GM12875 (cell line): Measurements from ENCODE around the gene RXYLT1.

ENCODE experiments used
- H3K4me3 ChIP-seq: one replicate; pipeline ENCODE4 v1.5.1; 2011; ENCODE audit warnings: low read depth, low read length, control low read depth
- CTCF ChIP-seq: IDR thresholded peaks from 2 replicates; pipeline ENCODE4 v1.5.1; 2011; ENCODE audit warnings: low read depth, mild to moderate bottlenecking, control low read depth, inconsistent platforms, low read length, moderate library complexity, borderline replicate concordance; ENCODE audit not compliant: insufficient read depth

The RXYLT1 gene

DNA sequence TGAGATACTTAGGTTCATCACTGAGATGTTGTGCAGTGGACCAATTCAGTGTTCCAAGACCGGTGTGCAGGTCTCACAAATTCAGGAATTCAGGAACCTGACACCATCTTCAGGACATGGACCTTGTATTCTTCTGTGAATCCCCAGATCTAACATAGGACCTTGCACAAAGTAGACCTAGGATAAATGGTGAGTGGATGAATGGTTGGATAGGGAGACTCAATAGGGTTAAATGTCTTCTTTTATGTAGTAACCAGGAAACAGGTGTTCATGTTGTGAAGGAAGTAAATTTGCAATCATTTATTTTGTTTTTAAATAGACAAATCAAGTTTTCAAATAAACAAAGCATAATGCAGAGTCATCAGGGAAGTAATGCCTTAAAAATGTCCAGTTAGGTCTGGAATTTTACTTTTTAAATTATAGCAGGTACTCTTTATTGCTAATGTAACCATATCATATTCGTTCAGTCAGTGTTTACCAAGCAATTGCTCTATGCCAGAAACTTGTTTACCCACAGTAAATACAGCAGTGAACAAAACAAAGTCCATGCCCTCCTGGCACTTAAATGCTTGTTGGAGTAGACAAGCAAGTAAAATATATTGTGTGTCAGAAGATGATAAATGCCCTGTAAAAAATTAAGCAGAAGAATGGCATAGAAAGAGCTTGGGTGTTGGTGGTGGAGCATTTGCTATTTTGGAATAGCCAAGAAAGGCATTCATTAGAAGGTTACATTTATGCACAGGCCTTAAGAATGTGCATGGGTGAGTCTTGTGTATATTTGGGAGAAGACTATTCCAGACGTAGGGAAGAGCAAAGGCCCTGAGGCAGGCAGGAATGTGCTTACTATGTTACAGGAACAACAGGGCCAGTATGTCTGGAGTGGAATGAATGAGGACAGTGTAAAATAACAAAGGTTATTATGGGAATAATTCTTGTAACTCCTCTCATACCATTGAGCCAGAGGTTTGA, 26.3 kb downstream of the RXYLT1 start:
- TF ChIP-seq CTCF: no peak
- no peak overlapping the region for H3K4me3 ChIP-seq

DNA sequence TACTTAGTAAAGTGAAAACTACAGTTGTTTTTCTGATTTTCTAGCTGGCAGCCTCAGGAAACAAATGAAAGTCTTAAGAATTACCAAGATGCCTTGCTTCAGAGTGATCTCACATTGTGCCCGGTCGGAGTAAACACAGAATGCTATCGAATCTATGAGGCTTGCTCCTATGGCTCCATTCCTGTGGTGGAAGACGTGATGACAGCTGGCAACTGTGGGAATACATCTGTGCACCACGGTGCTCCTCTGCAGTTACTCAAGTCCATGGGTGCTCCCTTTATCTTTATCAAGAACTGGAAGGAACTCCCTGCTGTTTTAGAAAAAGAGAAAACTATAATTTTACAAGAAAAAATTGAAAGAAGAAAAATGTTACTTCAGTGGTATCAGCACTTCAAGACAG, 28.9 kb downstream of the RXYLT1 start:
- H3K4me3 ChIP-seq: no peak overlapping the region
- no peak for TF ChIP-seq CTCF

DNA sequence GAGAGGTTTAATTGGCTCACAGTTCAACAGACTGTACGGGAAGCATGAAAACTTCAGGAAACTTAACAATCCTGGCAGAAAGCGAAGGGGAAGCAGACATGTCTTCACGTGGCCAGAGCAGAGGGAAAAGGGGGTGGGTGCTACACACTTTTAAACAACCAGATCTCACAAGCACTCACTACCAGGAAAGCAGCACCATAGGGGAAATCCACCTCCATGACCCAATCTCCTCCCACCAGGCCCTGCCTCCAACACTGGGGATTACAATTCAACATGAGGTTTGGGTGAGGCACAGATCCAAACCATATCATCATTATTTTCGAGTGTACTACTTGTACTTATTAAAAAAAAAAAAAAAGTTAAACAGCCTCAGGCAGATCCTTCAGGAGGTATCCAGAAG, 29.9 kb downstream of the RXYLT1 start:
- no peak overlapping the region for H3K4me3 ChIP-seq

DNA sequence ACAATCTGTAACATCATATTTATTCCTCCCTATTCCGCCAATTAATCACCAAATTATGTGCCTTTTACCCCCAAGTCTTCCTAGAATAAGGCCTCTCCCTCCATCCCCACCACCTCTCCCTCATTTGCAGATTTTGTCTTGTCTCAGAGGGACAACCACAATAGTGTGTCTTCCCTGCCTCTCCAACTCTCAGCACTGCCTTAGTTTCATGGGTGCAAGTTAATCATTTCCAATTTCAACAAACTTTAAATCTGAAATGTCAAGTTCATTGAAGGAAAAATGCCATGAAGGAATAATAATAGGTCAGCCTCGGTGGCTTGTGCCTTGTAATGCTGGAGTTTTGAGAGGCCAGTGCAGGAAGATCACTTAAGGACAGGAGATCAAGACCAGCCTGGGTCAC, 31.6 kb downstream of the RXYLT1 start:
- H3K4me3 ChIP-seq: no peak overlapping the region
- no peak for TF ChIP-seq CTCF

More for the DNA sequence above, 29.9 kb downstream of the RXYLT1 start:
- TF ChIP-seq CTCF: no peak

DNA sequence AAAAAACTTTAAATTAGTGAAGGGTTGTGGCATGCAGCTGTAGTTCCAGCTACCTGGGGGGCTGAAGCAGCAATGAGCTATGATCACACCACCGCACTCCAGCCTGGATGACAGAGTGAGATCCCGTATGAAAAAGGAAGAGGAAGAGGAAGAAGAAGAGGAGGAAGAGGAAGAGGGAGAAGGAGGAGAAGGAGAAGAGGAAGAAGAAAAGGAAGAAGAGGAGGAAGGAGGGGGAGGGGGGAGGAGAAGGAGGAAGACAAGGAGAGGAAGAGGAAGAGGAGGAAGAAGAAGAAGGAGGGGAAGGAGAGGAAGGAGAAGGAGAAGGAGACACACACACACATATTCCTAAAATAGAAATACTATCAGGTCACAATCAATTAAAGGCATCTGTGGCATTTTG, 32.0 kb downstream of the RXYLT1 start:
- no peak overlapping the region for H3K4me3 ChIP-seq
- TF ChIP-seq CTCF: no peak

DNA sequence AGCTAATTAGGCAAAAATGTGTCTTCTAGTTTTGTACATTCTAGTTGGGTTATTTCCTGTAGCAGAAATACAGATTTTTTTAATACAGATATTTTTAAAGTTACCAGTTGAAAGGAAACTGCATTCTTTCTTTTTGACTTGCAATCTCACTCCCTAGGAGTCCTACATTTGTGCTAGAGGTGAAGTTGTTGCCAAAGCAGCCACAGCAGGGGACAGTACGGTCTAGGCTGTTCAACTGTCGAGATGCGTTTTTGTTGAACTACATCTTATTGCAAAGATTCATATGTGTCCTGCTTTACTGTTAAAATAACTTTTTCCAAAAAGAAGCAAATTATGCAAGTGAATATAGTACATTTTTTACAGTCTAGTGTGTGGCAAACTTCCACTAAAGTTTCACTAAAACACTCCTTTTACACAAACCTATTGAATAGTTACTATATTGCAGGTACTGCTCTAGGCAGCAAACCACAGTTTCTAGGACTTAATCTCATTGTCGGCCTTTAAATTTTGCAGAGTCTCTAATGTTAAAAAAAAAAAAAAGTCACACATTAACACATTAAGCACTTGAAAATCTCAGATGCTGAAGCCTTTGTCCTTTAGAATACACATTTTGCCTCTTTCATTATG, 34.5 kb downstream of the RXYLT1 start:
- no peak for TF ChIP-seq CTCF

GRCh38 chr12:63815482-63815852, 35.8 kb downstream of the RXYLT1 start:
- no peak for TF ChIP-seq CTCF

More for the DNA sequence above, 34.5 kb downstream of the RXYLT1 start:
- H3K4me3 ChIP-seq: no peak overlapping the region

More at GRCh38 chr12:63815482-63815852, 35.8 kb downstream of the RXYLT1 start:
- no peak overlapping the region for H3K4me3 ChIP-seq
